GM12874 (cell line): Measurements from ENCODE around the gene FAM221B.

ENCODE experiments used
- TF ChIP-seq, protein P1 (sequence below): IDR thresholded peaks from 2 replicates; pipeline ENCODE4 v1.5.1; 2011; ENCODE audit warnings: low read depth, mild to moderate bottlenecking, control low read depth, low read length, moderate library complexity; ENCODE audit not compliant: insufficient read depth

Gene FAM221B

DNA sequence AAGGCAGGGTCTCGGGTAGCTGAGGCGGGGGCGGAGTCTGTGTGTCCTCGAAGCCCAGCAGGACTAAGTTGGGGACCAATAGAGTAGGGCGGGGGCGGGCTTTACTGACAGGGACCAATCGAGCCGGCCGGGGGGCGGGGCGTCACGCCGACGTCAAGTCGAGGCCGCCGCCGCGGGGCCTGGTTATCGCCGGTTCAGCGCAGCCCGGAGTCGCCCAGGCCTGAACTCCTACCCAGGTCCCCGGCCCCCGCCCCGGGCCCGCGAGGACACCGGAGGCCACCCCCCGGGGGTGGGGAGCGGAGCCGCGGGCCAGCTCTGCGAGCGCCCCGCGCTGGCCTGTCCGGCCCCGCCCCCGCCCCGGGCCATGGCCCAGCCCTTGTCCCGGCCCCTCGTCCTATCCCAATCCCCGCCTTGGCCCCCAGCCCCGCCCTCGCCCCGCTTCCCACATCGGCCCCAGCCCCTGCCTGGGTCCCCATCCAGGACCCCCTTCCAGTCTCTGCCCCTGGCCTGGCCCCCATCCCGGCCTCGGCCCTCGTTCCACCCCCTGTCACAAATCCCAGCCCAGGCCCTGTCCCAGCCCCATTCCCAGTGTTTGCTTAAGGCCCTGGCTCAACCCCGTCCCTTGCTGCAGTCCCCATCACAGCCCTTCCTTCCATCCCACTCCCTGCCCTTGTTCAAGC lies 692 bp upstream of the FAM221B start, which contains the start of gene TMEM8B:
TMEM8B (plus strand) TSS at position 145 of the 680 bp plus-strand sequence; CDS start at position 365, 220 bp downstream.
- TF ChIP-seq, protein P1, sequence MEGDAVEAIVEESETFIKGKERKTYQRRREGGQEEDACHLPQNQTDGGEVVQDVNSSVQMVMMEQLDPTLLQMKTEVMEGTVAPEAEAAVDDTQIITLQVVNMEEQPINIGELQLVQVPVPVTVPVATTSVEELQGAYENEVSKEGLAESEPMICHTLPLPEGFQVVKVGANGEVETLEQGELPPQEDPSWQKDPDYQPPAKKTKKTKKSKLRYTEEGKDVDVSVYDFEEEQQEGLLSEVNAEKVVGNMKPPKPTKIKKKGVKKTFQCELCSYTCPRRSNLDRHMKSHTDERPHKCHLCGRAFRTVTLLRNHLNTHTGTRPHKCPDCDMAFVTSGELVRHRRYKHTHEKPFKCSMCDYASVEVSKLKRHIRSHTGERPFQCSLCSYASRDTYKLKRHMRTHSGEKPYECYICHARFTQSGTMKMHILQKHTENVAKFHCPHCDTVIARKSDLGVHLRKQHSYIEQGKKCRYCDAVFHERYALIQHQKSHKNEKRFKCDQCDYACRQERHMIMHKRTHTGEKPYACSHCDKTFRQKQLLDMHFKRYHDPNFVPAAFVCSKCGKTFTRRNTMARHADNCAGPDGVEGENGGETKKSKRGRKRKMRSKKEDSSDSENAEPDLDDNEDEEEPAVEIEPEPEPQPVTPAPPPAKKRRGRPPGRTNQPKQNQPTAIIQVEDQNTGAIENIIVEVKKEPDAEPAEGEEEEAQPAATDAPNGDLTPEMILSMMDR = no peak

DNA sequence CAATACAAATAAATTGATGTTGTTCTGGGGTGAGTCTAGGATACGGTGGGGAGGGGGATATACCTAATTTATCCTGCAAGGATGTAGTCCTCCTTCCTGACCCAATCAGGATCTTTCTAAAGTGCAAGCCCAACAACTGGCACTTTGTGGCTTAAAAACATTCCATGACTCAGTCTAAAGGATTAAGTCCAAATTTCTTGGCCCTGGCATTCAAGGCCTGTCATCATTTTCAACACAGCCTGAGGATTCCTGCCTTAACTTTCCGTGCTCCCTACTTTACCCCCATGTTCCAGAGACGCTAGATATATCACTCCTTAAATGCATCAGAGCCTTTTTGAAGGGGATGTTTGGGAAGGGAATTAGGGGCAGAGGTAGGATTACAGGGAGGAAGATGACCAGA lies 1.0 kb downstream of the FAM221B start:
- TF ChIP-seq, protein P1 = no peak

- TF ChIP-seq, protein P1 = peak; percentile 76
Observed at GRCh38 chr9:35826071-35826701, 2.3 kb downstream of the FAM221B start.

GRCh38 chr9:35822926-35823325 lies 5.6 kb downstream of the FAM221B start:
- TF ChIP-seq, protein P1 = no peak

- TF ChIP-seq, protein P1 = no peak
Observed at GRCh38 chr9:35820076-35820475, 8.5 kb downstream of the FAM221B start.

DNA sequence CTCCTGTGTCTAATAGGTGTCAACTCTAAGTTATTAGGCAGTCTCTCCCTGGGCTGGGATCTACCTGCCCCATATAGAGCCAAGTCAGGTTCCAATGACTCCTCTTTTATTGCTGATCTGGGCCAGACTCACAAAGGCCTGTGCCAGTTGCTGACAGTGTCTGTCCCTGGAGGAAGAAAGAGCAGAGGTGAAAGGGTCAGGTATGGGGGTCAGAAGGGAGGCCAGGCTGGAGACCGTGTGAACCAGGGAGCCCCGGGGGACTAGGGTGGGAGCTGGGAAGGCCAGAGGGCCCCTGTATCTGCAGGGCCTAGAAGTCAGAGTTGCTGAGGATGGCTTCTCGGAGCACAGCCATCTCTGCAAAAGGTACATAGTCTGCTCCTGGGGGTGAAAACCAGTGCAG lies 10.2 kb downstream of the FAM221B start:
- TF ChIP-seq, protein P1 = no peak

DNA sequence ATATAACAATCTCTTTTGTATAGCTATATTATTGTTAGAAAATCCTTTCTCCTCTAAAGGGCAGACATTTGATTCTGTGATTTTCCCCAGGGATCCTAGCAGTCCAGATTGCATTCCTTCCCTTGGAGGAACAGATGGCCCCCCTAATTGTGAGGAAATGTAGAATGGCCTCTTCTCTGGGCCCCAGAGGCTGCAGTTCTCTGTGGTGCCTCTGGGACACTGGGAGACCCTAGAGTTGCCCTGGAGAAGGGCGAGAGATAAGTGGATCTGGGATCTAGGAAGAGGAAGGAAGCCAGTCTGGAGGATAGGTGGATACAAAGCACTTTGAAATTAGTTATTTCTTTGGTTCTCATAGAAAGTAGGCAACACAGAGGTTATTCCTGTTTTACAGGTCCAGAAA lies 11.8 kb downstream of the FAM221B start:
- TF ChIP-seq, protein P1 = no peak
